ENCODE data around the gene GOLGA6L10. TPM values are rescaled to one million over a fixed set of nuclear protein-coding genes. Genes with fewer than 3 reads are reported as not detected.
"Not testable (repeated sequence)": the region's sequence is repeated elsewhere in the genome, so short reads cannot be mapped to it uniquely, and the experiment has no call there.

GOLGA6L10 gene, protein sequence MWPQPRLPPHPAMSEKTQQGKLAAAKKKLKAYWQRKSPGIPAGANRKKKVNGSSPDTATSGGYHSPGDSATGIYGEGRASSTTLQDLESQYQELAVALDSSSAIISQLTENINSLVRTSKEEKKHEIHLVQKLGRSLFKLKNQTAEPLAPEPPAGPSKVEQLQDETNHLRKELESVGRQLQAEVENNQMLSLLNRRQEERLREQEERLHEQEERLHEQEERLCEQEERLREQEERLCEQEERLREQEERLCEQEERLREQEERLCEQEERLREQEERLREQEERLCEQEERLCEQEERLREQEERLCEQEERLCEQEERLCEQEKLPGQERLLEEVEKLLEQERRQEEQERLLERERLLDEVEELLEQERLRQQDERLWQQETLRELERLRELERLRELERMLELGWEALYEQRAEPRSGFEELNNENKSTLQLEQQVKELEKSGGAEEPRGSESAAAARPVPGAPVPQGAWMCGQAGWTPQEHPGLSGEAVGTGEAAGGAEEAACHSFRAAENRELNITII
- 2.2 and 2.9 TPM in 2 replicates for total RNA-seq

- not testable (repeated sequence) for DNase-seq (ENCODE audit: low read depth); H3K4me3 ChIP-seq (ENCODE audit: low read depth, low read length)
Observed at GRCh38 chr15:82349375-82349774, at the start of gene GOLGA6L10. GOLGA6L10 (minus strand) TSS chr15:82349475; CDS start chr15:82349375, 100 bp downstream.

DNA sequence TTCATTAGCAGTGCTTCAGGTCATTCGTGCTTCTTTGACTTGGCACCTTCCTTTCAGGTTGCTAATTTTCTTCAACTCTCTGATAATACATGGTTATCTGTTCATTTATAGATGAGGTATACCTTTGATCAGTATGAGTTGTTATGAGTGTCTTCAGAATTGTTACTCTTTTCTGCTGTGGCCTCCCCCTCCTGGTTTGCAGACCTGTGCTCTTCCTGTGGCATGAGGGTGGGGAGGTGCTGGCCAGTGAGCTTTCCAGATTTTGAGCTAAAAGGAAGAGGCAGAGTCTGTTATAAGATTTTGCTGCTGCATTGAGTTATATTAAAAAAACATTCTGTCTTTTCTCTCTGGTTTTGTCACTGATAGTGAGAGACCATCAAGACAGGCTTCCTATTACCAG, 49.5 kb upstream of the GOLGA6L10 start:
- TF ChIP-seq CTCF (IDR thresholded peaks at IDR 0.05; ENCODE audit: insufficient read depth, low read depth, low read length), result no peak
- no peak for DNase-seq (ENCODE audit: low read depth)

GRCh38 chr15:82397817-82398216, 48.5 kb upstream of the GOLGA6L10 start:
- no peak for TF ChIP-seq CTCF (IDR thresholded peaks at IDR 0.05; ENCODE audit: insufficient read depth, low read depth, low read length)
- DNase-seq (ENCODE audit: low read depth), result no peak
- H3K4me3 ChIP-seq (ENCODE audit: low read depth, low read length), result no peak overlapping the region

More for the DNA sequence above, 49.5 kb upstream of the GOLGA6L10 start:
- no peak overlapping the region for H3K4me3 ChIP-seq (ENCODE audit: low read depth, low read length)

- H3K4me3 ChIP-seq (ENCODE audit: low read depth, low read length); DNase-seq (ENCODE audit: low read depth): not testable (repeated sequence)
Observed at GRCh38 chr15:82395788-82396187, 46.5 kb upstream of the GOLGA6L10 start.

DNA sequence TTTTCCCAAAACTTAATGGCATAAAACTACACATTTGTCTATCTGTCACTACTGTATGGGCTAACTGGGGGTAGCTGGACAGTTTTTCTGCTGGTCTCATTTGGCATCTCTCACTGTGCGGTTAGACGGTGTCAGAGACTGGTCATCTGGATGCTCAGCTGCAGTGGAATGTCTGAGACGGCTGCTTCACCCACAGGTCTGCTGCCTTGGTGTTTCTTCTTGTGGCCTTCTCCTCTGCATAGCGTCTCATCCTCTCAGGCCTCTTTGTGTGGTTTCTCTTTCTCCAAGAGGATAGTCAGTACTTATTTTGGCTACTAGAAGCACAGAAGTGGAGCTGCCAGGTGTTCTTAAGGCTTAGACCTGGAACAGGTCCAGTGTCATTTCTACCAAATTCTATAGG, 44.4 kb upstream of the GOLGA6L10 start:
- no peak for TF ChIP-seq CTCF (IDR thresholded peaks at IDR 0.05; ENCODE audit: insufficient read depth, low read depth, low read length)
- no peak for DNase-seq (ENCODE audit: low read depth)

GRCh38 chr15:82392077-82392476, 42.8 kb upstream of the GOLGA6L10 start:
- not testable (repeated sequence) for DNase-seq (ENCODE audit: low read depth)

More for the DNA sequence above, 44.4 kb upstream of the GOLGA6L10 start:
- no peak overlapping the region for H3K4me3 ChIP-seq (ENCODE audit: low read depth, low read length)

GRCh38 chr15:82390152-82390551, 40.9 kb upstream of the GOLGA6L10 start:
- not testable (repeated sequence) for DNase-seq (ENCODE audit: low read depth); H3K4me3 ChIP-seq (ENCODE audit: low read depth, low read length)

More at GRCh38 chr15:82392077-82392476, 42.8 kb upstream of the GOLGA6L10 start:
- H3K4me3 ChIP-seq (ENCODE audit: low read depth, low read length), result not testable (repeated sequence)

GRCh38 chr15:82387209-82387608, 37.9 kb upstream of the GOLGA6L10 start:
- not testable (repeated sequence) for H3K4me3 ChIP-seq (ENCODE audit: low read depth, low read length); DNase-seq (ENCODE audit: low read depth)

DNA sequence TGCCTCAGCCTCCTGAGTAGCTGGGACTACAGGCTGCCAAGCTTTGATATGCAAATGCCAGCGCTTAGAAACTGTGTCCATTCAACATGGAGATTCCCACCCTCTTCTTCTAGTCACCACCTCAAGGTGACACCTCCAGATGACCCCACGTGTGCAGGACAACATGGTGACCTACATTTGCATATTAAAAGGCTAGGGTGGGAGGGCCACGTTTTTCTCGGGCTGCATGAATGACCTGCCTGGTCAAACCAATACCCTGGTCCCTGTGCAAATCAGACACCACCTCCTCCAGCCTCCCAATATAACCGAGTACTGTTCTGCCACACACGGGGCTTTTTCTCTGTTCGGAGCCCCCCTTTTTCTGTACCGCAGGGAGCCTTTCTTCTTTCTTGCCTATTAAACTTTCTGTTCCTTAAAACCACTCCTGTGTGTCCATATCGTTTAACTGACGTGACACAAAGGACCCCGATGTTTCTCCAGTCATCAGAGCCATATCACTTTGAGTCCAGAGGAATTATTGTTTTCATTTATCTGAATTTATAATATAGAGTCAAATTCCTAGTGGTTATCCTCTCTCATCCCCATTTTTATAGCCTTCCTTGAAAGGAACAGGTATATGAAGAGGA, 32.2 kb upstream of the GOLGA6L10 start:
- DNase-seq (ENCODE audit: low read depth); H3K4me3 ChIP-seq (ENCODE audit: low read depth, low read length): not testable (repeated sequence)

DNA sequence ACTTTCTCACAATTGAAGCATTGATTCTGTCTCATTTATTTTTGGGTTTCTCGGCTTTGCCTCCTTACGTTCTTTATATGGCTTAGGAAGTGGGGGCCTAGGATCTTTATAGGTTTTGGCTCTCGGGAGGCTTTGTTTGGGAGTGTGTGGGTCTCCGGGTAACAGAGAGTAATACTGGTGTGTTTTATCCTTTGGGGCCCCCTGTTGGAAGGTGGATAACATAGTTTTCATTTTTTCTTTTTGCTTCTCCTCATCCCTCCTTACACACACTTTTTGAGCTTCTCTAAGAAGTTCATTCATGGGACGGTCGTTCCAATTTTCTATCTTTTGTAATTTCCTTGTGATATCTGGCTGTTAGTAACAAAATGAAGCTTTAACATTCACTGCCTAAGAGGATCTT, 30.3 kb upstream of the GOLGA6L10 start:
- TF ChIP-seq CTCF (IDR thresholded peaks at IDR 0.05; ENCODE audit: insufficient read depth, low read depth, low read length), result peak; percentile 17
- H3K4me3 ChIP-seq (ENCODE audit: low read depth, low read length); DNase-seq (ENCODE audit: low read depth): not testable (repeated sequence)

- H3K4me3 ChIP-seq (ENCODE audit: low read depth, low read length); DNase-seq (ENCODE audit: low read depth): not testable (repeated sequence)
Observed at GRCh38 chr15:82373661-82374060, 24.4 kb upstream of the GOLGA6L10 start.

Measured in fibroblast of villous mesenchyme (primary cell).